T-cell (primary cell): ENCODE results near the gene IGLL5. TPM values are rescaled to one million over a fixed set of nuclear protein-coding genes. Genes with fewer than 3 reads are reported as not detected.
A peak's percentile ranks its signal among the peaks of the same experiment; 100 is the strongest.

Experiments
- ATAC-seq, 4 experiments: fragments of 200-7000 bp in 3 of 4; fragments of 150-1000 bp in 1 of 4; cut with Tn5 transposase; replicated peaks in 1 of 4; 1 replicate in 3 of 4; 2 replicates in 1 of 4; pipeline ENCODE4 v1.10.0; 2021; ENCODE audit warnings: moderate library complexity in 3 of 4, mild to moderate bottlenecking in 2 of 4, moderate number of reproducible peaks in 1 of 4
- CTCF ChIA-PET, 2 donors: fragments of 300-600 bp; sonication (Branson Sonifier 250); formaldehyde crosslinking; loops; one replicate each; lab custom pipeline; 2022; ENCODE audit warnings: antibody characterized with exemption in 2 of 2; lab: Charles Lee
- POLR2A ChIA-PET, 2 donors: fragments of 300-600 bp; sonication (Branson Sonifier 250); formaldehyde crosslinking; loops; one replicate each; lab custom pipeline; 2022; ENCODE audit warnings: antibody characterized with exemption in 2 of 2; lab: Charles Lee
- DNase-seq, 35 experiments: peaks; one replicate each; pipeline versions ENCODE4 v3.0.0 to v3.0.0-alpha.2; 2013 to 2023
- H3K27ac ChIP-seq: one replicate; pipeline ENCODE4 v1.5.1; 2013; ENCODE audit warnings: low read length
- H3K27me3 ChIP-seq, 2 experiments: replicated peaks in 1 of 2; 1 replicate in 1 of 2; 2 replicates in 1 of 2; pipeline versions ENCODE4 v1.6.1 to v1.7.0; 2013; ENCODE audit warnings: low read length in 1 of 2, mixed read lengths in 1 of 2; ENCODE audit not compliant: control insufficient read depth in 2 of 2, insufficient read depth in 2 of 2; ENCODE audit errors: extremely low read depth in 1 of 2
- H3K36me3 ChIP-seq, 2 donors: 1 replicate in 1 of 2; 2 replicates in 1 of 2; pipeline versions ENCODE4 v1.6.1 to v1.7.0; 2013; ENCODE audit warnings: low read length in 1 of 2; ENCODE audit not compliant: control insufficient read depth in 2 of 2, insufficient read depth in 1 of 2; ENCODE audit errors: extremely low read depth in 1 of 2
- H3K4me1 ChIP-seq, 2 experiments: 1 replicate in 1 of 2; 2 replicates in 1 of 2; pipeline versions ENCODE4 v1.6.1 to v1.7.0; 2013; ENCODE audit warnings: low read length in 2 of 2, mixed read lengths in 1 of 2; ENCODE audit not compliant: insufficient read depth in 2 of 2, control insufficient read depth in 1 of 2; ENCODE audit errors: extremely low read depth in 1 of 2
- H3K4me3 ChIP-seq, 2 donors: 1 replicate in 1 of 2; 2 replicates in 1 of 2; pipeline versions ENCODE4 v1.5.1 to v1.7.0; 2013; ENCODE audit warnings: mild to moderate bottlenecking in 2 of 2, low read length in 1 of 2, moderate library complexity in 1 of 2; ENCODE audit not compliant: control insufficient read depth in 1 of 2; ENCODE audit errors: extremely low read depth in 1 of 2
- H3K9me3 ChIP-seq: 2 replicates; pipeline ENCODE4 v1.7.0; 2013
- H3K27ac Mint-ChIP-seq, 2 donors: one replicate each; pipeline ENCODE4 v1.8.0; 2020 to 2021; ENCODE audit warnings: mild to moderate bottlenecking in 2 of 2, mixed read lengths in 2 of 2
- H3K27me3 Mint-ChIP-seq, 2 donors: one replicate each; pipeline ENCODE4 v1.8.0; 2021 to 2022; ENCODE audit warnings: mixed read lengths in 2 of 2
- H3K36me3 Mint-ChIP-seq: one replicate; pipeline ENCODE4 v1.8.0; 2021; ENCODE audit warnings: mixed read lengths
- H3K4me1 Mint-ChIP-seq, 3 donors: one replicate each; pipeline ENCODE4 v1.8.0; 2020 to 2022; ENCODE audit warnings: mixed read lengths in 3 of 3, mild to moderate bottlenecking in 1 of 3
- H3K4me3 Mint-ChIP-seq, 3 donors: one replicate each; pipeline ENCODE4 v1.8.0; 2020 to 2022; ENCODE audit warnings: mild to moderate bottlenecking in 3 of 3, mixed read lengths in 3 of 3, moderate library complexity in 3 of 3
- H3K9me3 Mint-ChIP-seq, 3 donors: one replicate each; pipeline ENCODE4 v1.8.0; 2020 to 2022; ENCODE audit warnings: mixed read lengths in 3 of 3
- WGBS: methylation state at CpG from one replicate; pipeline ENCODE4 v1.1.5; 2013; ENCODE audit warnings: missing lambda C conversion rate; ENCODE audit not compliant: insufficient coverage; 5-methylcytosine and 5-hydroxymethylcytosine counted together
- total RNA-seq, 35 experiments: library from RNA in 6 of 35; stranded (reverse) in 6 of 35; fragments of 120-200 nt in 1 of 35; gene quantifications; one replicate each; pipeline versions ENCODE4 v1.2.1 to v1.2.4 and lab custom pipeline; 2013 to 2026

Gene IGLL5
- total RNA-seq, 5 donors from 2014 or later (not counting 1 experiment from before 2014, with no cell fraction given) = 0.35 to 2.9 (median 2.1) TPM

- WGBS = 86% methylated on average over 2 of the region's 6 CpGs
- Histone ChIP-seq H3K27me3 (peaks cover 0 to 13% of the 10 kb centered on the region in 2 experiments), H3K4me1 (no peaks in the 10 kb centered on the region), H3K27ac (no peak overlapping the region), H3K4me3 (no peak overlapping the region), H3K9me3 (no peaks in the 10 kb centered on the region), H3K36me3 (no peaks in the 10 kb centered on the region)
- CTCF ChIA-PET = no interaction called here
- Mint-ChIP-seq H3K9me3 (no peaks in the 10 kb centered on the region), H3K27ac (no peak overlapping the region), H3K27me3 (peaks cover 3 to 5% of the 10 kb centered on the region in 2 donors), H3K4me1 (peaks cover 0 to 10% (median 0%) of the 10 kb centered on the region in 3 donors), H3K36me3 (no peaks in the 10 kb centered on the region), H3K4me3 (no peak overlapping the region)
- no peak for DNase-seq
- ATAC-seq = no peak
- POLR2A ChIA-PET = no interaction called here
These were observed 21.5 kb downstream of the IGLL5 start for GRCh38 chr22:22908941-22909604.

GRCh38 chr22:22909605-22910271 is 22.1 kb downstream of the IGLL5 start:
- Mint-ChIP-seq H3K9me3 (no peaks in the 10 kb centered on the region), H3K36me3 (no peaks in the 10 kb centered on the region), H3K4me1 (peaks cover 0 to 10% (median 0%) of the 10 kb centered on the region in 3 donors), H3K27me3 (peaks cover 3 to 5% of the 10 kb centered on the region in 2 donors), H3K4me3 (no peak overlapping the region), H3K27ac (no peak overlapping the region)
- H3K4me1 ChIP-seq = no peaks in the 10 kb centered on the region
- no peaks in the 10 kb centered on the region for H3K36me3 ChIP-seq
- CTCF ChIA-PET = no interaction called here
- H3K27ac ChIP-seq = no peak overlapping the region
- 50% methylated on average over 6 of the region's 7 CpGs for WGBS
- no peak overlapping the region for H3K4me3 ChIP-seq
- ATAC-seq (no peak), DNase-seq (no peak)
- no peaks in the 10 kb centered on the region for H3K9me3 ChIP-seq
- H3K27me3 ChIP-seq = peaks cover 0 to 15% of the 10 kb centered on the region in 2 experiments
- POLR2A ChIA-PET = no interaction called here

- H3K27ac ChIP-seq = no peak overlapping the region
- peaks cover 0 to 10% (median 0%) of the 10 kb centered on the region in 3 donors for H3K4me1 Mint-ChIP-seq
These were observed 22.9 kb downstream of the IGLL5 start for GRCh38 chr22:22910272-22911240.

GRCh38 chr22:22911327-22912134 is 23.9 kb downstream of the IGLL5 start:
- ChIA-PET CTCF (no interaction called here), POLR2A (no interaction called here)
- H3K36me3 Mint-ChIP-seq = no peaks in the 10 kb centered on the region
- no peak overlapping the region for H3K4me3 Mint-ChIP-seq
- Histone ChIP-seq H3K4me3 (no peak overlapping the region), H3K27me3 (peaks cover 0 to 25% of the 10 kb centered on the region in 2 experiments), H3K27ac (no peak overlapping the region), H3K36me3 (no peaks in the 10 kb centered on the region), H3K9me3 (no peaks in the 10 kb centered on the region), H3K4me1 (no peaks in the 10 kb centered on the region)
- no peak overlapping the region for H3K27ac Mint-ChIP-seq
- peaks cover 0 to 10% (median 0%) of the 10 kb centered on the region in 3 donors for H3K4me1 Mint-ChIP-seq
- no peaks in the 10 kb centered on the region for H3K9me3 Mint-ChIP-seq
- H3K27me3 Mint-ChIP-seq = peaks cover 3 to 5% of the 10 kb centered on the region in 2 donors
- ATAC-seq (no peak), DNase-seq (no peak)
- WGBS = 77% methylated on average over 15 of the region's 15 CpGs

More at GRCh38 chr22:22910272-22911240, 22.9 kb downstream of the IGLL5 start:
- Mint-ChIP-seq H3K36me3 (no peaks in the 10 kb centered on the region), H3K4me3 (no peak overlapping the region), H3K27ac (peak overlapping the region in 1 of 2 donors; percentile 69), H3K27me3 (peaks cover 3 to 5% of the 10 kb centered on the region in 2 donors), H3K9me3 (no peaks in the 10 kb centered on the region)
- ChIA-PET CTCF (no interaction called here), POLR2A (no interaction called here)
- 74% methylated on average over 12 of the region's 15 CpGs for WGBS
- Histone ChIP-seq H3K4me3 (no peak overlapping the region), H3K4me1 (no peaks in the 10 kb centered on the region), H3K9me3 (no peaks in the 10 kb centered on the region), H3K36me3 (no peaks in the 10 kb centered on the region), H3K27me3 (peaks cover 0 to 21% of the 10 kb centered on the region in 2 experiments)
- ATAC-seq (no peak), DNase-seq (no peak)

GRCh38 chr22:22912135-22912987 is 24.7 kb downstream of the IGLL5 start:
- Histone ChIP-seq H3K27ac (no peak overlapping the region), H3K36me3 (no peaks in the 10 kb centered on the region), H3K4me1 (no peaks in the 10 kb centered on the region), H3K27me3 (peaks cover 0 to 23% of the 10 kb centered on the region in 2 experiments), H3K4me3 (no peak overlapping the region), H3K9me3 (no peaks in the 10 kb centered on the region)
- Mint-ChIP-seq H3K27me3 (peaks cover 3% of the 10 kb centered on the region in 2 donors), H3K9me3 (no peaks in the 10 kb centered on the region), H3K4me3 (no peak overlapping the region), H3K4me1 (peaks cover 0 to 10% (median 0%) of the 10 kb centered on the region in 3 donors), H3K27ac (no peak overlapping the region), H3K36me3 (no peaks in the 10 kb centered on the region)
- ATAC-seq (no peak), DNase-seq (no peak)
- POLR2A ChIA-PET = no interaction called here
- CTCF ChIA-PET = no interaction called here
- WGBS = 69% methylated on average over 2 of the region's 8 CpGs
